ENCODE data around the gene C5orf47.

The C5orf47 gene

DNA sequence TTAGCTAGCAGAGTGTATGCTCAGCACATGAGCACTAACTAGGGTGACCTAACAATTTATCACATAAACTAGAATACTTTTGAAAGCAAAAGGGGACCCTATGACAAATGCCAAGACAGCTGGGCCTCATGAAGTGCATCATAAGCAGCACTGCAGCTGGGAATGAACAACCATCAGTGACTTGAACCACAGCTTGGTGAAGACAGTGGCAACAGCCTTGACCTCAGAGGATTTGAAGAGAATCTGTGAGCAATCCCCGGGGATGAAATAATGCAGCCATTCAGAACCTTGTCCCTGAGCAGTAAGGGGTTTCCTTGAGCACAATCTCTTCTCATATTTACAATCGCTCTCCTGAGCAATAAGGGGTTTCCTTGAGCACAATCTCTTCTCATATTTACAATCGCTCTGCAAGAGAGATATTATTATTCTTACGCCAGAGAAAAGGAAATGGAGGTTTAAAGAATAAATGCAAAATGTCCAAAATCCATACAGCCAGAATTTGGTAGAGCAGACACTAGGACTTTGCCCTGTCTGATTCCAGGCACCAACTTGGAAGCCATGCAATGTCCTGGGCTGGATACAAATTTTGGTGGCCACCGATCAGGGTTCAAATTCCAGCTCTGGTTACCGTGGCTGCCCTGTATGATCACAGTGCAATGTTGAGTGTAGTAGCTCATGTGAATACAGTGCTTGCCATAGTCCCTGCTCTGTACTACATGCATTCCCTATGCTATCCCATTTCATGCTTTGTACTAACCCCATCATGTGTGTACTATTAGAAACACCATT, 55.7 kb downstream of the C5orf47 start:
- no peak for DNase-seq

DNA sequence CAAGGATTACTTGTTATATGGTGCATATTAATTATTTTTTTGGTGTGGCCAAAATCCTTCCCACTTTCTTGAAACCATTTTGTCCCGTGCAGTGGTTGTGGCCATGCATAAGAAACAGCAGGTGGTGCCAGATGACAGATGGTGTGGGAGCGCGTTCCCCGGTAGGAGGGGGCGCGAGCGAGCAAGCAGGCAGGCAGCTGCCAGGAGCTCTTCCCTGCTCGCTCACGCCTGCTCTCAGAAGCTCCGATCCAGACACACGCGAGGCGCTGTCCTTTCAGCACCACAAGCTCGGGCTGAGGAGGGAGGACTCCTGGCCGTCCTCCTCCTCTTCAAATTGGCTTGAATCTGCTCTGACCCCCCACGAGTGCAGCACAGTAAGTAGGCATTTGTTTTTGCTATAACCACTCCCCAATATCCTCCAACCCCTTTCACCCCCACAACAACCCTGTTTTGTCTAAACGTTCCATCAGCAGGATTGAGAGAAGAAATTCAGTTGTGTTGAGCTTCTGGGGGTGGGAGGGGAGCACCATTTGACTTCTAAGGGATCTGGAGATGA, 56.6 kb downstream of the C5orf47 start, which contains the start of gene NSG2:
Gene NSG2, plus strand, starts transcription at position 237 of the 556 bp plus-strand sequence. CDS start 1,050 bp downstream, outside the sequence.
- DNase-seq: no peak

DNA sequence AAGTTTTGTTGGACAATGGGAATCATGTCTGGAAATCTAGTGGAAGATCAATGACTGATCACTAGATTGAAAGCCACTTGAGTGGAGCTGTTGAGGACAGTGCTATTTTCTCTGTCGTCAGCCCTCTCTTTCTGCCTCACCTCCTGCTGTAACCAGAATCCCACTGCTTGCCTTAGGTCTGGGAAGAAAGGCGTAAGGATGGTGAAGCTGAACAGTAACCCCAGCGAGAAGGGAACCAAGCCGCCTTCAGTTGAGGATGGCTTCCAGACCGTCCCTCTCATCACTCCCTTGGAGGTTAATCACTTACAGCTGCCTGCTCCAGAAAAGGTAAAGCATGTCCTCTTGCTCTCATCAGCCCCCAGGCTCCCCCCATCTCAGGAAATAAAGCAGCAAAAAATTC, 57.6 kb downstream of the C5orf47 start:
- no peak for DNase-seq

DNA sequence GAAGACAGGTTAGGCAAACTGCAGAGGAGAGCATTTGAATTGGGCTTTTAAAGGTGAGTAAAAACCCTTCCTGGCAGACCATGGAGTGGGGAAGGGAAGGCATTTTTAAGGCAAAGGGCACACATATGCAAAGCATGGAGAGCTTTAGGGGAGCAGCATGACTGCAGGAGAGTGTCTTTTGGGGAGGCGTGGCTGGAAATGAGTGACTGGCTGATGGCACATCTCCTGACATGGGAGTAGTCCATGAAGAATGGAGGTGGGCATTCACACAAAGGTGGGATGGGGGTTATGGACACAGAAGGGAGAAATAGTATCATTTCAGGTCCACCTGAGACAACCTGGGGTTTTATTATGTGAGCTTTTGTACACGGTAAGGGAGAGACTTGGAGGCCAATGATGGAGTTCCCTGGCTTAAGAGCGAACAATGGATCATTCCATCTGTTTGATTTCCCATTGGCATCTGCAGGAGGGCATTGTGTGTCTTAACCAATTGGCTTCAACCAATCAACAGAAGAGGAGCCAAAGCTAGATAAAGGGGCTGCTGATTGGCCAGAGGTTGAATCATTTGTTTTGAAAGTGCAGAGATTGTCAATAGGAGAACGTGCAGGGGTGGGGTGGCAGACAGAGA, 58.6 kb downstream of the C5orf47 start:
- DNase-seq: no peak

DNA sequence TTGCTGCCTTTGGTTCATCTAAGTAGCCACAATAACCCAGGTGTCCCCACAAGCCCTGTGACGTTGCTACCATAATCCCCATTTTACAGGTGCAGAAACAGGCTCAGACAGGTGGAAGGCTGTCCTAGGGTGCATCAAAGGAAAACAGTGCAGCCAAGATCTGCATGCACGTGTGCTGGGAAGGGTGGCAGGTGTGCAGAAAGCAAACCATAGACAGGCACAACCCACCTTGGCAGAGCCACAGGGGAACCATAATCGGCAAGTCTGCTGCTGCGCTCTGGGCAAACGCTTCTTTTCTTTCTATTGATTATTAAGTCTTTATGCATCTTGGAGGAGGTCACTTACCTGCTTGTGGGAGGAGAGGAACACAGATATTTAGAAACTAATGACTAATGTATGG, 63.7 kb downstream of the C5orf47 start:
- no peak for DNase-seq

DNA sequence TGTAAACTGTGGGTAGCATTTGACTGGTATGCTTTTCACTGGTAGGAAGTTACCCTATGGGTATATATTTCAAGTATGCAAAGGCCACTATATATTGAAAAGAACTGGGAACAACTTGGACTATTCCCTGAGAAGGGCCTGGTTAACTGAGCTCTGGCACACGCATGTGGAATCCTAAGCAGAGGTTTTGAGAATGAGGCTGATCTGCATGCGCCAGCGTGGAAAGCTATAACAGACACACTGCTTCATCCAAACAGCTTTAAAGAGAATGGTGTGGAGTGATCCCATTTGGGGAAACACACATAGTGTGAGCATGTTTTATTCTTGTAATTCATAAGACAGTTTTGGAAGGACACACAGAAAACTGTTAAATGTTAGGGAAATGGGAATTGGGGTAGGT, 64.9 kb downstream of the C5orf47 start:
- no peak for DNase-seq

Measured in activated CD4-positive, alpha-beta T cell treated with anti-CD3 and anti-CD28 coated beads, Interleukin-2, amount 50 U/mL, for 1 hour (primary cell).